ENCODE results near the gene FCRL3.

GRCh38 chr1:157671895-157672294 lies 28.7 kb downstream of the FCRL3 start:
- TF ChIP-seq CTCF (IDR thresholded peaks at IDR 0.05) (no peak), EP300 (IDR thresholded peaks at IDR 0.05) (no peak), POLR2A (IDR thresholded peaks at IDR 0.05) (no peak)

All from sigmoid colon (tissue), 4 donors.